ENCODE measurements around the gene MSH2. TPM values are rescaled to one million over a fixed set of nuclear protein-coding genes. Genes with fewer than 3 reads are reported as not detected.

MSH2 gene
- total and polyA plus RNA-seq, 2 donors from 2014 or later = 7.2 to 17.0 TPM

DNA sequence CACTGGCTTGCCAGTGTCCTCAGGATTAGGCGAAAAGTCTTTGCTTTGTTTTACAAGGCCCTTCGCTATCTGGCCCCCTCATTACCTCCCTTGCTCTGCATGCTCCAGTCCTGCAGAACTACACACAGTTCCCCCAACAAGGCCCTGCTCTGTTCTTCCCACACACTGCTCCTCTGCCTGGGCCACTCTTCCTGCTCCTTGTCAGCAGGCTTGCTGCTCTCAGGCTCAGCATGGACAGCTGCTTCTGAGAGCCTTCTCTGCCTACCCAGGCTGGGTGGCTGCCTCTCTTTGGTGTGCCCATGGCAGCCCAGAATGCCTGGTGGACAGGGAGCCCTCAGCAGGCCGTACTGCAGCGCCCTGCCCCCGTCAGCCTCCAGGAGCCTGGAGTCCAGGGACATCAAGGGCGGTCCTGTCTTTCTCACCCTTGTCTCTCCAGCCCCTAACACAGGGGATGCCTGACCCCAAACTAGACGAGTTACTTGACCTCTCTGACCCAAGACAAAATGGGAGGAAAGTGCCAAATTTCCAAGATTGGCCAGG lies 111.1 kb downstream of the MSH2 start:
- no peaks in the 10 kb centered on the region for H3K36me3 ChIP-seq (ENCODE audit: control insufficient read depth in 2 of 3, insufficient read depth in 3 of 3, low read length in 3 of 3)
- no peaks in the 10 kb centered on the region for H3K9me3 ChIP-seq (ENCODE audit: control insufficient read depth in 2 of 3, insufficient read depth in 1 of 3, low read length in 3 of 3)
- no peaks in the 10 kb centered on the region for H3K4me1 ChIP-seq (ENCODE audit: control insufficient read depth in 2 of 3, insufficient read depth in 2 of 3, low read depth in 1 of 3, low read length in 3 of 3)
- no peak for FAIRE-seq
- TF ChIP-seq, protein P1, sequence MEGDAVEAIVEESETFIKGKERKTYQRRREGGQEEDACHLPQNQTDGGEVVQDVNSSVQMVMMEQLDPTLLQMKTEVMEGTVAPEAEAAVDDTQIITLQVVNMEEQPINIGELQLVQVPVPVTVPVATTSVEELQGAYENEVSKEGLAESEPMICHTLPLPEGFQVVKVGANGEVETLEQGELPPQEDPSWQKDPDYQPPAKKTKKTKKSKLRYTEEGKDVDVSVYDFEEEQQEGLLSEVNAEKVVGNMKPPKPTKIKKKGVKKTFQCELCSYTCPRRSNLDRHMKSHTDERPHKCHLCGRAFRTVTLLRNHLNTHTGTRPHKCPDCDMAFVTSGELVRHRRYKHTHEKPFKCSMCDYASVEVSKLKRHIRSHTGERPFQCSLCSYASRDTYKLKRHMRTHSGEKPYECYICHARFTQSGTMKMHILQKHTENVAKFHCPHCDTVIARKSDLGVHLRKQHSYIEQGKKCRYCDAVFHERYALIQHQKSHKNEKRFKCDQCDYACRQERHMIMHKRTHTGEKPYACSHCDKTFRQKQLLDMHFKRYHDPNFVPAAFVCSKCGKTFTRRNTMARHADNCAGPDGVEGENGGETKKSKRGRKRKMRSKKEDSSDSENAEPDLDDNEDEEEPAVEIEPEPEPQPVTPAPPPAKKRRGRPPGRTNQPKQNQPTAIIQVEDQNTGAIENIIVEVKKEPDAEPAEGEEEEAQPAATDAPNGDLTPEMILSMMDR (IDR thresholded peaks at IDR 0.05; ENCODE audit: borderline replicate concordance, extremely low read depth, insufficient read depth) = no peak
- H3K9ac ChIP-seq (ENCODE audit: low read length in 3 of 3) = no peak overlapping the region
- H3K27me3 ChIP-seq (ENCODE audit: control insufficient read depth, insufficient read depth, low read length) = no peaks in the 10 kb centered on the region
- intact Hi-C loops (cut with DNase I) = no loop called here
- H3K27ac ChIP-seq (ENCODE audit: low read depth in 2 of 2, low read length in 2 of 2) = no peak overlapping the region
- no peak for DNase-seq
- no peak overlapping the region for H3K4me3 ChIP-seq (ENCODE audit: low read length in 3 of 3)

DNA sequence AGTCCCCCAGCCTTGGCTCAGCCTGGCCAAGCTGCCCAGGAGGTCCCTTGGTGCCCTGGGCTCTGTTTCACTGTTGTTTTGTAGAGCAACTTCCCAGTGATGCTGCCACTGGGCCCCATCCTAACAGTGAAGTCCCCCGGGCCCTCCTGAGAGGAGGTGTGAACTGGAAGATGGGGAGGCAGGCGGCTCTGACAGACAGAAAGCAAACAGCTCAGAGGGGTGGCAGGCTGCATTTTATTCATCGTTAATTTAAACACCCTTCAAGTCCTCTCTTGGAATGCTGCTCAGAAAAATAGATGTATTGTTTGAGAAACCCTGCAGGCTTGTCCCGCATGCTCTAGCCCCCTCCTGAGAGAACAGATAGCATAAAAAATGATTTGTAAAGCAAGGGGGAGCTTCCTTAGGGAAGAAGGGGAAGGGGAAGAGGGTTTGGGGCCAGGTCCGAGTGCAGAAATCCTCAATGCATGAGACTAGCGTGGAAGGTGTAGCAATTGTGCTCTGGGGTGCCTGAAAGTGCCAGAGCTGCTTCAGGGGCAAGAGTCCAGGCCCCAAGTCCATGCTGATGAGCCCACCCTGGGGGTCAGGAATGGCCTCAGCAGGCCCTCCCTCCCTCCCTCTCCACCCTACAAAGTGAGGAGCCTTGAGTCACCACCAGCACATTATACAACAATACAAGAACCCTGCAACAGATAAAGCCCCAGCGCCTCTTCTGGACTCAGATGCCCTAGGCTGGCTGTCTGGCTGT lies 113.6 kb downstream of the MSH2 start:
- H3K9me3 ChIP-seq (ENCODE audit: control insufficient read depth in 2 of 3, insufficient read depth in 1 of 3, low read length in 3 of 3) = no peaks in the 10 kb centered on the region
- no peaks in the 10 kb centered on the region for H3K27me3 ChIP-seq (ENCODE audit: control insufficient read depth, insufficient read depth, low read length)
- H3K27ac ChIP-seq (ENCODE audit: low read depth in 2 of 2, low read length in 2 of 2) = no peak overlapping the region
- no peak for DNase-seq
- intact Hi-C loops (cut with DNase I) = no loop called here
- no peaks in the 10 kb centered on the region for H3K36me3 ChIP-seq (ENCODE audit: control insufficient read depth in 2 of 3, insufficient read depth in 3 of 3, low read length in 3 of 3)
- H3K4me1 ChIP-seq (ENCODE audit: control insufficient read depth in 2 of 3, insufficient read depth in 2 of 3, low read depth in 1 of 3, low read length in 3 of 3) = peaks cover 0 to 6% (median 0%) of the 10 kb centered on the region in 3 donors
- TF ChIP-seq, protein P1 (IDR thresholded peaks at IDR 0.05; ENCODE audit: borderline replicate concordance, extremely low read depth, insufficient read depth) = no peak
- H3K9ac ChIP-seq (ENCODE audit: low read length in 3 of 3) = no peak overlapping the region
- no peak for FAIRE-seq
- no peak overlapping the region for H3K4me3 ChIP-seq (ENCODE audit: low read length in 3 of 3)

DNA sequence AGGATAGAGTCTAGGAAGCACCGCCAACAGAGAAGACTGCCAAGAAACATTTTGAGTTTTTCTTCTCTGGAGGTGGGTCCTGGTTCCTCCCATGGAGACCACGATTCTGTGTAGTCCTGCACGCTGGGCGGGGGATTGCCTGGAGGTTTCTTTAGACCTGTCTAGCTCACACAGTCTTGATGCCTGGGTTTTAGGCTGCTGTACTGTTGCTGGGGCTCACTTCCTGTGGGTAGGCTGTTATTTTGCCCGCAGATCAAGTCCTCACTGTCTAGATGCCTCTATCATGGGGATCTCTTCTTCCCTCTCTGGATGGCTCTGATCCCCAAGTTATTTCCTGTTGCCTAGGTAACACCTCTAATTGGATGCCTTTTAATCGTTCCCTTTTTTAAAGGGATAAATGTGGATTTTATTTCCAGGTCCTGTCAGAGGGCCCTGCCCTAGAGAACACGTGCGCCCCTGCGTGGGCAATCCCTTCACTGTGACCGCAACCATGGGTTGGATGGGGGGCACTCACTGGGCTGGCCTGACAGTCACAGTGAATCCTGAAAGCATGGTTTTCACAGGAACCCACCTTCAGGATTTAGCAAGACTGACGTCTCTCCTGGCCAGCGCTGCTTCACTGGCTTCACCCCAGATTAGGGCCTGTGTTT lies 115.7 kb downstream of the MSH2 start:
- TF ChIP-seq, protein P1 (IDR thresholded peaks at IDR 0.05; ENCODE audit: borderline replicate concordance, extremely low read depth, insufficient read depth) = no peak
- FAIRE-seq (no peak), DNase-seq (no peak)
- H3K9me3 ChIP-seq (ENCODE audit: control insufficient read depth in 2 of 3, insufficient read depth in 1 of 3, low read length in 3 of 3) = no peaks in the 10 kb centered on the region
- H3K9ac ChIP-seq (ENCODE audit: low read length in 3 of 3) = no peak overlapping the region
- intact Hi-C loops (cut with DNase I) = no loop called here
- no peak overlapping the region for H3K27ac ChIP-seq (ENCODE audit: low read depth in 2 of 2, low read length in 2 of 2)
- H3K27me3 ChIP-seq (ENCODE audit: control insufficient read depth, insufficient read depth, low read length) = no peaks in the 10 kb centered on the region
- no peaks in the 10 kb centered on the region for H3K36me3 ChIP-seq (ENCODE audit: control insufficient read depth in 2 of 3, insufficient read depth in 3 of 3, low read length in 3 of 3)
- peaks cover 0 to 7% (median 0%) of the 10 kb centered on the region in 3 donors for H3K4me1 ChIP-seq (ENCODE audit: control insufficient read depth in 2 of 3, insufficient read depth in 2 of 3, low read depth in 1 of 3, low read length in 3 of 3)
- H3K4me3 ChIP-seq (ENCODE audit: low read length in 3 of 3) = no peak overlapping the region
